CD14-positive monocyte (primary cell): ENCODE measurements around the gene TTLL4. TPM values are rescaled to one million over a fixed set of nuclear protein-coding genes. Genes with fewer than 3 reads are reported as not detected.
A peak's percentile ranks its signal among the peaks of the same experiment; 100 is the strongest.

ENCODE experiments used
- DNase-seq, 3 donors: peaks; one replicate each; pipeline ENCODE4 v3.0.0-alpha.2; 2011 to 2022
- H2AFZ ChIP-seq: 2 replicates; pipeline ENCODE4 v1.6.0; 2012; ENCODE audit warnings: mild to moderate bottlenecking, low read depth, low read length, inconsistent platforms; ENCODE audit not compliant: insufficient read depth, poor library complexity, severe bottlenecking
- H3K27ac ChIP-seq, 2 donors: 1 replicate in 1 of 2; 2 replicates in 1 of 2; pipeline ENCODE4 v1.5.1; 2012 to 2013; ENCODE audit warnings: low read length in 2 of 2, control low read depth in 1 of 2, inconsistent platforms in 1 of 2, low read depth in 1 of 2, mild to moderate bottlenecking in 1 of 2
- H3K27me3 ChIP-seq, 2 donors: one replicate each; pipeline versions ENCODE4 v1.6.0 to v1.6.1; 2011 to 2013; ENCODE audit warnings: low read length in 2 of 2; ENCODE audit not compliant: control insufficient read depth in 2 of 2, insufficient read depth in 2 of 2
- H3K36me3 ChIP-seq, 2 donors: replicated peaks in 1 of 2; 1 replicate in 1 of 2; 2 replicates in 1 of 2; pipeline versions ENCODE4 v1.5.1 to v1.6.1; 2012 to 2013; ENCODE audit warnings: low read length in 2 of 2, control low read depth in 1 of 2, inconsistent platforms in 1 of 2, mild to moderate bottlenecking in 1 of 2; ENCODE audit not compliant: insufficient read depth in 2 of 2, control insufficient read depth in 1 of 2
- H3K4me1 ChIP-seq, 2 donors: 1 replicate in 1 of 2; 2 replicates in 1 of 2; pipeline versions ENCODE4 v1.5.1 to v1.6.1; 2012 to 2013; ENCODE audit warnings: low read length in 2 of 2, control low read depth in 1 of 2, inconsistent platforms in 1 of 2, mild to moderate bottlenecking in 1 of 2, moderate library complexity in 1 of 2; ENCODE audit not compliant: insufficient read depth in 2 of 2, control insufficient read depth in 1 of 2
- H3K4me2 ChIP-seq: replicated peaks from 2 replicates; pipeline ENCODE3; 2012; ENCODE audit warnings: low read length, moderate library complexity, mild to moderate bottlenecking; ENCODE audit not compliant: poor library complexity, severe bottlenecking; ENCODE audit errors: extremely low read depth
- H3K4me3 ChIP-seq, 3 experiments: fragments of 200-600 bp in 1 of 3; sonication (generic) in 1 of 3; replicated peaks in 1 of 3; 1 replicate in 2 of 3; 2 replicates in 1 of 3; pipeline ENCODE4 v1.5.1; 2011 to 2013; ENCODE audit warnings: low read length in 3 of 3, mild to moderate bottlenecking in 3 of 3, control low read depth in 2 of 3, low read depth in 2 of 3, inconsistent platforms in 1 of 3, moderate library complexity in 1 of 3
- H3K79me2 ChIP-seq: 2 replicates; pipeline ENCODE4 v1.6.0; 2012; ENCODE audit warnings: mild to moderate bottlenecking, control low read depth, inconsistent platforms, low read length, moderate library complexity; ENCODE audit not compliant: insufficient read depth
- H3K9ac ChIP-seq: 2 replicates; pipeline ENCODE4 v1.6.0; 2017; ENCODE audit warnings: low read length, mild to moderate bottlenecking; ENCODE audit not compliant: insufficient read depth, poor library complexity, severe bottlenecking
- H3K9me3 ChIP-seq, 2 donors: replicated peaks in 1 of 2; 1 replicate in 1 of 2; 2 replicates in 1 of 2; pipeline versions ENCODE4 v1.5.1 to v1.6.1; 2012 to 2013; ENCODE audit warnings: low read length in 2 of 2, control low read depth in 1 of 2; ENCODE audit not compliant: control insufficient read depth in 1 of 2, insufficient read depth in 1 of 2
- H4K20me1 ChIP-seq: 2 replicates; pipeline ENCODE4 v1.6.0; 2012; ENCODE audit warnings: mild to moderate bottlenecking, low read length, control low read depth, moderate library complexity; ENCODE audit not compliant: insufficient read depth
- H3K27ac Mint-ChIP-seq, 7 donors: one replicate each; pipeline ENCODE4 v1.8.0; 2020; ENCODE audit warnings: mild to moderate bottlenecking in 7 of 7, mixed read lengths in 7 of 7, moderate library complexity in 6 of 7, inconsistent platforms in 2 of 7
- H3K27me3 Mint-ChIP-seq, 3 donors: one replicate each; pipeline ENCODE4 v1.8.0; 2021 to 2022; ENCODE audit warnings: low read depth in 3 of 3, mild to moderate bottlenecking in 3 of 3, mixed read lengths in 3 of 3, moderate library complexity in 3 of 3, inconsistent platforms in 1 of 3
- H3K36me3 Mint-ChIP-seq, 2 donors: one replicate each; pipeline ENCODE4 v1.8.0; 2020; ENCODE audit warnings: mixed read lengths in 2 of 2, inconsistent platforms in 1 of 2, mild to moderate bottlenecking in 1 of 2
- H3K4me1 Mint-ChIP-seq: one replicate; pipeline ENCODE4 v1.8.0; 2020; ENCODE audit warnings: mild to moderate bottlenecking, mixed read lengths
- H3K4me3 Mint-ChIP-seq, 2 donors: one replicate each; pipeline ENCODE4 v1.8.0; 2020; ENCODE audit warnings: mild to moderate bottlenecking in 2 of 2, mixed read lengths in 2 of 2, moderate library complexity in 1 of 2
- H3K9me3 Mint-ChIP-seq, 7 donors: one replicate each; pipeline ENCODE4 v1.8.0; 2020 to 2022; ENCODE audit warnings: mixed read lengths in 7 of 7, mild to moderate bottlenecking in 6 of 7, moderate library complexity in 6 of 7, inconsistent platforms in 2 of 7
- WGBS: methylation state at CpG from one replicate; pipeline ENCODE4 v1.1.5; 2013; ENCODE audit warnings: missing lambda C conversion rate; ENCODE audit not compliant: insufficient coverage; 5-methylcytosine and 5-hydroxymethylcytosine counted together
- intact Hi-C, 2 donors: fragments of 100-400 bp; cut with micrococcal nuclease; formaldehyde crosslinking; loops; one replicate each; pipeline versions ENCODE4 v1.15.0 to v1.15.1; 2023
- polyA plus RNA-seq, 3 donors: library from polyadenylated mRNA; depleted of rRNA in 1 of 3; unstranded in 2 of 3; stranded (reverse) in 1 of 3; fragments of 300-500 nt in 2 of 3; fragments of >200 nt in 1 of 3; fragmentation: Illumina TruSeq in 2 of 3; gene quantifications; 1 replicate in 2 of 3; 2 replicates in 1 of 3; pipeline ENCODE4 v1.2.3, GENCODE V29; 2012 to 2021
- TF ChIP-seq, protein P1 (sequence below): fragments of 200-600 bp; IDR thresholded peaks from one replicate; pipeline ENCODE4 v1.8.0; 2022; ENCODE audit warnings: antibody characterized with exemption, mild to moderate bottlenecking

TTLL4 gene
- polyA plus RNA-seq, 3 donors = 13.5 to 90.2 (median 16.3) TPM

DNA sequence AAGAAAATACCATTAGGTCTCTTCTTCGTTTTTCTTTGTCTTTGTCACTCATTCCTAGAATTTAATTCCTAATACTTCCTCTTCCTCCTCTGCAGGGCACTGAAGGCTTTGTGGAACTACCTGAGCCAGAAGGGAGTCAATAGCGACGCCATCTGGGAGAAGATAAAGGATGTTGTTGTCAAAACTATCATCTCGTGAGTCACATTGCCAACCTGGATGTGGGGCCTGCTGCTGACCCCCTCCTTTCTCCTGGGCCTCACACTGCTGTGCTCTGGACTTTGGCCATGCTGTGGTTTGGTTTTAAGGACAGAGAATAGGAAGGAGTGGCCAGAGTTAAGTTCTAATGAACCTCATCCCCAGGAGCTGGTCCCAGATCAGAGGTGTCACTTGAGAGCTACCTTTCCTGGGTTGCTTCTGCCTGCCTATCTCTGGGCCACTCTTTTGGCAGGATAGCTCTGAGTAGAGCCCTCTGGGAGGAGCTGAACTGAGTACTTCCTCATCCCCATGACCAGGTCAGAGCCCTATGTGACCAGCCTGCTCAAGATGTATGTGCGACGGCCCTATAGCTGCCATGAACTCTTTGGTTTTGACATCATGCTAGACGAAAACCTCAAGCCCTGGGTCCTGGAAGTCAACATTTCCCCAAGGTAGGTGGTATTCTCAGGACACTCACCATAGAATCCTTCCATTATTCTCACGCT, 38.3 kb downstream of the TTLL4 start:
- no peaks in the 10 kb centered on the region for H3K9me3 ChIP-seq
- H3K4me2 ChIP-seq = no peak overlapping the region
- peak; percentile 22 to 49 (median 34) for DNase-seq
- Mint-ChIP-seq H3K4me3 (no peak overlapping the region), H3K9me3 (peaks cover 0 to 5% (median 1%) of the 10 kb centered on the region in 7 donors), H3K27ac (peak overlapping the region; percentile 55 to 100 (median 91)), H3K27me3 (peaks cover 0 to 6% (median 2%) of the 10 kb centered on the region in 3 donors), H3K36me3 (peaks cover 81 to 87% of the 10 kb centered on the region in 2 donors), H3K4me1 (peaks cover 65% of the 10 kb centered on the region)
- peaks cover 10% of the 10 kb centered on the region for H3K79me2 ChIP-seq
- H3K9ac ChIP-seq = no peak overlapping the region
- peak overlapping the region in 1 of 3 experiments; percentile 5 for H3K4me3 ChIP-seq
- 70% methylated on average over 2 of the region's 8 CpGs for WGBS
- H4K20me1 ChIP-seq = no peaks in the 10 kb centered on the region
- H3K27ac ChIP-seq = peak overlapping the region; percentile 34 to 98
- no peak overlapping the region for H2AFZ ChIP-seq
- intact Hi-C loops = loop anchor here in 1 of 2 donors (5.0 kb wide), 2 partner anchors 33 to 73 kb away; partner anchors contain the start of gene CYP27A1
- TF ChIP-seq, protein P1, sequence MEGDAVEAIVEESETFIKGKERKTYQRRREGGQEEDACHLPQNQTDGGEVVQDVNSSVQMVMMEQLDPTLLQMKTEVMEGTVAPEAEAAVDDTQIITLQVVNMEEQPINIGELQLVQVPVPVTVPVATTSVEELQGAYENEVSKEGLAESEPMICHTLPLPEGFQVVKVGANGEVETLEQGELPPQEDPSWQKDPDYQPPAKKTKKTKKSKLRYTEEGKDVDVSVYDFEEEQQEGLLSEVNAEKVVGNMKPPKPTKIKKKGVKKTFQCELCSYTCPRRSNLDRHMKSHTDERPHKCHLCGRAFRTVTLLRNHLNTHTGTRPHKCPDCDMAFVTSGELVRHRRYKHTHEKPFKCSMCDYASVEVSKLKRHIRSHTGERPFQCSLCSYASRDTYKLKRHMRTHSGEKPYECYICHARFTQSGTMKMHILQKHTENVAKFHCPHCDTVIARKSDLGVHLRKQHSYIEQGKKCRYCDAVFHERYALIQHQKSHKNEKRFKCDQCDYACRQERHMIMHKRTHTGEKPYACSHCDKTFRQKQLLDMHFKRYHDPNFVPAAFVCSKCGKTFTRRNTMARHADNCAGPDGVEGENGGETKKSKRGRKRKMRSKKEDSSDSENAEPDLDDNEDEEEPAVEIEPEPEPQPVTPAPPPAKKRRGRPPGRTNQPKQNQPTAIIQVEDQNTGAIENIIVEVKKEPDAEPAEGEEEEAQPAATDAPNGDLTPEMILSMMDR = no peak
- peaks cover 55 to 67% of the 10 kb centered on the region in 2 donors for H3K4me1 ChIP-seq
- H3K27me3 ChIP-seq = no peaks in the 10 kb centered on the region
- H3K36me3 ChIP-seq = peaks cover 64 to 71% of the 10 kb centered on the region in 2 donors

DNA sequence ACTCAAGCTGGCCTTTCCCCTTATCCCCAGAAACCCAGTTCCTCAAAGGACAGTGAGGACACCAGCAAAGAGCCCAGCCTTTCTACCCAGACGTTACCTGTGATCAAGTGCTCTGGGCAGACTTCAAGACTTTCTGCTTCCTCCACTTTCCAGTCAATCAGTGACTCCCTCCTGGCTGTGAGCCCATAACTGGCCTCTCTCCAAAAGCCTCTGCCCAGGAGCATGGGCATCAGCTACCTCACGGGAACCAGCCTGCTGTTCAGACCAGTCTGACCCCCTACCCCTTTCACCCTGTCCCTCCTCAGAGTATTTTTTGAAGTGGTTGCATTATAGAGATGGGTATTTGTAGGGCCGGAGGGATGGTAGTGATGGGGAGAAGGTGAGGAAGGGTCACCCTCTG, 43.6 kb downstream of the TTLL4 start:
- no peak overlapping the region for H3K4me3 Mint-ChIP-seq
- H3K4me2 ChIP-seq = no peak overlapping the region
- H3K4me3 ChIP-seq = no peak overlapping the region
- WGBS = 90% methylated on average over 1 of the region's 3 CpGs
- peaks cover 85 to 88% of the 10 kb centered on the region in 2 donors for H3K36me3 Mint-ChIP-seq
- no peaks in the 10 kb centered on the region for H3K79me2 ChIP-seq
- peak overlapping the region in 1 of 2 donors; percentile 29 for H3K27ac ChIP-seq
- H3K36me3 ChIP-seq = peaks cover 59 to 91% of the 10 kb centered on the region in 2 donors
- peaks cover 0 to 3% (median 0%) of the 10 kb centered on the region in 7 donors for H3K9me3 Mint-ChIP-seq
- no peak for DNase-seq
- H3K4me1 Mint-ChIP-seq = peaks cover 35% of the 10 kb centered on the region
- peaks cover 18 to 32% of the 10 kb centered on the region in 2 donors for H3K4me1 ChIP-seq
- peaks cover 0 to 4% (median 0%) of the 10 kb centered on the region in 3 donors for H3K27me3 Mint-ChIP-seq
- H3K27me3 ChIP-seq = no peaks in the 10 kb centered on the region
- no peaks in the 10 kb centered on the region for H4K20me1 ChIP-seq
- intact Hi-C loops = no loop called here
- H3K9ac ChIP-seq = no peak overlapping the region
- TF ChIP-seq, protein P1 = no peak
- no peaks in the 10 kb centered on the region for H3K9me3 ChIP-seq
- no peak overlapping the region for H2AFZ ChIP-seq
- peak overlapping the region in 5 of 7 donors; percentile 46 to 84 (median 62) for H3K27ac Mint-ChIP-seq
